LoVo (cell line): ENCODE measurements around the gene TPM1.

Experiments used
- DNase-seq: peaks from one replicate; pipeline ENCODE4 v3.0.0-alpha.2; 2016; ENCODE audit warnings: low spot score

The TPM1 gene

GRCh38 chr15:63041402-63041973, 1.1 kb upstream of the TPM1 start:
- DNase-seq = no peak

DNA sequence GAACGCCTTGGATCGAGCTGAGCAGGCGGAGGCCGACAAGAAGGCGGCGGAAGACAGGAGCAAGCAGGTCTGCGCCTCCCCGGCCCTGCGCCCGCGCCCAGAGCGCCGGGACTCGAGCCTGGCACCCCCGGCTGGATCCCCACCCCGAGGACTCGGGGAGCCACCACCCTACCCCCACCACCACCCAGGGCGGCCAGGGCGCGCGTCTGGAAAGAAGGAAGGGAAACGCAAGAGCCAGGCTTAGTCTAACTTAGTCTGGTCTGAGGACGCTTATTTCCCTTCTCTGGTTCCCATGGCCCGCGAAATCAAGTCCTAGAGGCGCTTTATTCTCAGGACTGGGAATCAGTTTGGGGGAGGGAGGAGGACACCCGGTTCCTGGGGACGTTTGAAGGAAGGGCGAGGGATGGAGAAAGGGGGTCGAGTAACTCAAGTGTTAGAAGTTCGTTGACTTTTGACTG, 359 bp downstream of the TPM1 start:
- DNase-seq = no peak

GRCh38 chr15:63043335-63044076, 959 bp downstream of the TPM1 start:
- DNase-seq = no peak

DNA sequence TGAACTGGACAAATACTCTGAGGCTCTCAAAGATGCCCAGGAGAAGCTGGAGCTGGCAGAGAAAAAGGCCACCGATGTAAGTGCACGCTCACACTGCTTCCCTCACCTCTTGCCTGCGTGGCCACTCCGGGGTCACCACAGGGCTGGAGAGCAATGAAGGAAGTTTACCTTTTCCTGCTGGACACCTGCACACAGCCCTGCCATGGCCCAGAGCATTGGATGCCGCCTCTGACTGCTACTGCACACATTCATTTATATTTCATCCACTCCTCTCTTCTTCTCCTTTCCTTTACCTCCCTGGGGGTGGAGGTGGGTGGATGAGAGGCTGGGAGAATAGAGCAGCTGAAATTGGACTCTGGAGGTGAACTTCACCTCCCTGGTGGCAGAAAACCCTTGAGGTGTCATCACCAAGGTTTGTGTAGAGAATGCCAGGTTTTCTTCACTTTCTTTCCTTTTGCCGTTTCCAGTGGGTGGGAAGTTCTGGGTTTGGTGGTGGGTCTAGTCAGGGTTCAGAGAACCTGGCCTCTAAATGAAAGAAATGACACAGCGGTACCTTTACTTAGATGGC, 1.6 kb downstream of the TPM1 start:
- DNase-seq = no peak

GRCh38 chr15:63044645-63045464, 2.3 kb downstream of the TPM1 start:
- no peak for DNase-seq

GRCh38 chr15:63045465-63045840, 2.9 kb downstream of the TPM1 start:
- no peak for DNase-seq

GRCh38 chr15:63045879-63046278, 3.3 kb downstream of the TPM1 start:
- DNase-seq = no peak

DNA sequence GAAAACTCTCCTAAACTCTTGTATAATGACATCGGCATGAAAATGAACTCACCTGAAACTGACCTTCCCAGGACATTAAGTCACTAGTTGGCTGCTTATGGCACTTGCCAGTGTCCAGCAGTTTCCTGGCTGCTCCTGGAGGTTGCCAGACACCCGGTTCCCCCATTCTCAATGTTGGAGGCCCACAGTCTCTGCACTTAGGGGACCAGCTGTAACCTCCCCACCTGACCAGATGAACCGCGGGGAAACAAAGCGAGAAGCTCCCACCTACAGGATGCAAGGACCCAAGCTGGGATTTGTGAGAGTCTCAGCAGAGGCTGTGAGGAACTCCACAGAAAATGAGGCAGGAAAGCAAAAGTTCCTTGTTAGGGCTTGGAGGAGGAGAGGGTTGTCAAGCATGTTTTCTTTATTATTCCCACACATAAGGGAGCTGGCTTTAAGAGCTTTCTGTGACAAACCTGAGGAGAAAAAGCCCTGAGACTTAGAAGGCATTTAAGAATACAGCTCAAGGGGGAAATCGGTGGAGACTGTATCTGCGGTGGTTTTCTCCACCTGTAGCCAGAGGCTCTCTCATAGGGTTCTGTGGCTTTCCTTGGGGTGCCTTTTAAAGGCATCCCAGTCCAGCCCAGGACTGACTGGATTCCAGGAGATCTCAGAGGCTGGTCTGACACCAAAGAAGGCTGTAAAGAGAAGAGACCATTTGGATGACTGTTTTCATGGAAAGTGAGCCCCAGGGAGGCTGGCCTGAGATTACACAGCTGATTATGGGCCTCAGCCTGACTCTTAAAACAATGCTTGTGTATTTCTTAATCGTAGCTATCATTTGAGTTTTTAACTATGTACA, 4.6 kb downstream of the TPM1 start:
- DNase-seq = no peak

- DNase-seq = no peak
Measured at GRCh38 chr15:63047792-63048114, 5.2 kb downstream of the TPM1 start.

DNA sequence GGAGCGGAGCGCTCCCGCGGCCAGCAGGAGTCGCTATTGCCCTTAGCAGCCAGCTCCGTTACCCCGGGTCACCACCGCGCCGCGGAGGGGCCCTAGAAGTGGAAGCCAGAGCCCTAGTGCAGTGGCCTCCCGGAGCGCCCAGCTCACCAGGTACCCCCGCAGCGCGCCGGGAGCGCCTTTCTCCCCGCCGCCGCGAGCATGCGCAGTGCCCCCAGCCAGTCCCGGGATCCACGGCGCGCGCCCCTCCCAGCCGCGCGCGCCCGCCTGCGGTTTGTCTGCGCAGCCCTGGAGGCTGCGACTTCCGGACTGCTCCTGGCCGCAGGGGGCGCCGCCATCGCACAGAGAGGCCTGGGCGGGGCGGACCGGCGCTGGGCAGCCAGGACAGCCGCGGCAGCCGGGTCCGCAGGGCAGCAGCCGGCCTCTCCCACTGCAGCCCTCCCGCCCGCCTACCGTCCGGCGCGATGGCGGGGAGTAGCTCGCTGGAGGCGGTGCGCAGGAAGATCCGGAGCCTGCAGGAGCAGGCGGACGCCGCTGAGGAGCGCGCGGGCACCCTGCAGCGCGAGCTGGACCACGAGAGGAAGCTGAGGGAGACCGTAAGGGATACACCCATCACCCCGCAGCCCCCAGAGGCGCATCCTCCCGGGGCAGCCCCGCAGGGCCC, 5.7 kb downstream of the TPM1 start:
- DNase-seq = peak; percentile 98

GRCh38 chr15:63048776-63049665, 6.5 kb downstream of the TPM1 start:
- peak; percentile 67 for DNase-seq

- DNase-seq = no peak
Measured at GRCh38 chr15:63049783-63050371, 7.3 kb downstream of the TPM1 start.

DNA sequence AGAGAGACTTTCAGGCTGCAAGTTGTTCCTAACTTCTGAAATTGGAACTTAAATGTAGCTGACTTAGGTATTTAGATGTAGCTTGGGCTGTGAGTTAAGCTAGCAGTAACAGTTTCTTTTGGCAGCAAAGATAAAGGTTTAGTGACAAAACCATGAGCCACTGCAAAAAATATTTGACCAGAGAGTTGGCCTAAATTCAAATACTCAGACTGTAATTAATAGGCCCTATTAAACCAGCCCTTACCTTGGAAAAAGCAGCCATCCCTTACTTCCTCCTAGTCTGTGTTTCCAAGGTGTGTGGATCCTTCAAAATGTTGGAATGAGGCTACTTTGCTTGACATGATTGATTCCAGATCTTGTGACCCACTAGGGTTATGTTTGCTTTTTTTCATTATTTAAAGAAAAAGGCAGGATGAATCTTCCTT, 8.2 kb downstream of the TPM1 start:
- DNase-seq = peak; percentile 56

GRCh38 chr15:63051156-63052066, 8.9 kb downstream of the TPM1 start:
- DNase-seq = peak; percentile 93

- DNase-seq = no peak
Measured at GRCh38 chr15:63052077-63052841, 9.7 kb downstream of the TPM1 start.

GRCh38 chr15:63052961-63053698, 10.6 kb downstream of the TPM1 start:
- no peak for DNase-seq

- DNase-seq = no peak
Measured at GRCh38 chr15:63054281-63054683, 11.7 kb downstream of the TPM1 start.
